AG04449 (cell line): ENCODE data around the gene MARCHF4.

Source experiments
- CTCF ChIA-PET: fragments of 350-600 bp; formaldehyde crosslinking; extraction: SDS; loops from one replicate; lab custom pipeline; 2021; ENCODE audit warnings: antibody characterized with exemption; lab: Yijun Ruan, JAX
- POLR2A ChIA-PET: fragments of 400-600, 350-600 bp; formaldehyde crosslinking; extraction: SDS; loops from one replicate; lab custom pipeline; 2020; ENCODE audit warnings: antibody characterized with exemption, inconsistent platforms; lab: Yijun Ruan, JAX
- DNase-seq: peaks from one replicate; pipeline ENCODE4 v3.0.0-alpha.2; 2010; ENCODE audit warnings: low read depth, low spot score
- H3K4me3 ChIP-seq: 2 replicates; pipeline ENCODE4 v1.5.1; 2011; ENCODE audit warnings: low read depth, mild to moderate bottlenecking, control low read depth, low read length
- CTCF ChIP-seq: IDR thresholded peaks from one replicate; pipeline ENCODE4 v1.5.1; 2011; ENCODE audit warnings: mild to moderate bottlenecking, moderate library complexity, low read length, control low read depth, inconsistent platforms; ENCODE audit not compliant: insufficient read depth; ENCODE audit errors: missing control alignments

MARCHF4 gene

DNA sequence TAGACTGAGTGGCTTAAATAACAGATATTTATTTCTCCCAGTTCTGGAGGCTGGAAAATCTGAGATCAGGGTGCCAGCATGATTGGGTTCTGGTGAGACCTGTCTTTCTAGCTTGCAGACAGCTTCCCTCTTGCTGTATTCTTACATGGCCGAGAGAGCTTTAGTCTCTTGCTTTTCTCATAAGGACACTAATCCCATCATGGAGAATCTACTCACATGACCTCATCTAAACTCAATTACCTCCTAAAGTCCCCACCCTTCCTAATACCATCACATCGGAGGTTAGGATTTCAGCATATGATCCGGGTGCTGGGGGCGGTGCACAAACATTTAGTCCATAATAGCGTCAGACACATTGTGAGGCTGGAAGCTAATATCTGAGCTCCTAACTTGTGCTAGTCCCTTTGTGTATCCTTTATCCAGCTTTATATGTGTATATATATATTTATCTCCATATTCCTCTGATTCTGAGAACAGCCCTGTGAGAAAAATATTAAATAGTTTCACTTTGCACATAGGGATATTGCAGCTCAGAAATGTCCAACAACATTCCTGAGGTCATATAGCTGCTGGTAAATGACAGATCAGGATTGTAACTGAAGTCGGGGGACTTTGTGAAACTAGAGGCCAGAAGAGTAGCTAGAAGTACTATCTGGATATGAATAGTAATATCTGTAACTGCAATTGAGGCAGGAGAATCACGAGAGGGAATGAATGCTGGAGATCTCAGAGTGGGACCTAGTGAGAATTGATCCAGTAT, 28.9 kb downstream of the MARCHF4 start:
- ChIA-PET POLR2A (interaction anchor here (1.4 kb wide), 1 partner anchor 30 kb away, joined by 5 read pairs; no protein-coding TSS in a partner anchor), CTCF (interaction anchor here (1.1 to 1.3 kb wide), 2 partner anchors 10 to 22 kb away, joined by 3 to 4 read pairs; no protein-coding TSS in a partner anchor)
- no peak for DNase-seq
- TF ChIP-seq CTCF: no peak
- H3K4me3 ChIP-seq: no peak overlapping the region

DNA sequence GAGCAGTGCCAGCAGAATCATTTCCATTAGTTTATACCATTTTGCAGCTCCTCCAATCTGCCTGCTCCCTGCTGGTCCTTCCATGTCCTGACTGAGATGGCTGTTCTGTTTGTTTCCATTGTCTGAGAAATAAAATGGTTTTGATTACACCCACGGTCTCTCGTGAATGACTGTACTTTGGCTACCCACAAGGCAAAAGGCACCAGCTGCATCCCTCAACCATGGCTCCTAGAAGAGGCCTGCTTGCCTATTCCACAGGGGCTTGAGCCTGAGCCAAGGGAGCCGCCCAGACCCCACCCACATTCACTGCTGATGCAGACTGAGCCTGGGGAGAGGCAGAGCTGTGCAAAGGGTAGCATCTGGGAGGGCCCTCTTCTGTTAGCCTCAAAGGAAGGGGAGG, 31.2 kb downstream of the MARCHF4 start:
- DNase-seq: no peak
- no peak for TF ChIP-seq CTCF
- ChIA-PET CTCF (no interaction called here), POLR2A (interaction anchor here (1.7 kb wide), 1 partner anchor 32 kb away, joined by 5 read pairs; the partner anchor contains the start of gene MARCHF4)
- H3K4me3 ChIP-seq: no peak overlapping the region

DNA sequence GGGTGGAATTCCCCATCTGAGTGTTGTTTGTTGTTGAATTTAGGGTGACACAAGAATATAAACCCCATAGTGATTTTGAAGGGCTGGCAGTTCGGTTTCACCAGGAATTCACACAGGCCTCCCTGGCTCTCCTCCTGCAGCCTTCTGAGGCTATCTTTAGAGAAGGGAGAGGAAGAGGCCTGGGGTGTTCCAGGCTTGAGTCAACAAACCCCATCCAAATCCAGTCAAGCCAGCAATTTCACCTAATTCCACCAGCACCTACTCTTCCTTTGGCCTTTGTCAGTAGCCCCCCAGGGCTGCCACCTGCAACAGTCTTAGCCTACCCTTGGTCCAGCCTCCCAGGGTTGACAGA, 32.0 kb downstream of the MARCHF4 start:
- ChIA-PET POLR2A (interaction anchor here (0.8 to 1.7 kb wide), 2 partner anchors 32 to 939 kb away, joined by 3 to 5 read pairs; partner anchors contain the start of gene MARCHF4), CTCF (no interaction called here)
- H3K4me3 ChIP-seq: no peak overlapping the region
- no peak for DNase-seq
- no peak for TF ChIP-seq CTCF

- ChIA-PET CTCF (no interaction called here), POLR2A (interaction anchor here (0.8 to 1.7 kb wide), 2 partner anchors 33 to 939 kb away, joined by 3 to 5 read pairs; partner anchors contain the start of gene MARCHF4)
- H3K4me3 ChIP-seq: no peak overlapping the region
- DNase-seq: no peak
- TF ChIP-seq CTCF: peak; percentile 36
These were observed 32.6 kb downstream of the MARCHF4 start for GRCh38 chr2:216339456-216340279.

- no peak overlapping the region for H3K4me3 ChIP-seq
- ChIA-PET CTCF (no interaction called here), POLR2A (no interaction called here)
- no peak for TF ChIP-seq CTCF
- no peak for DNase-seq
These were observed 37.0 kb downstream of the MARCHF4 start for GRCh38 chr2:216335252-216335651.

DNA sequence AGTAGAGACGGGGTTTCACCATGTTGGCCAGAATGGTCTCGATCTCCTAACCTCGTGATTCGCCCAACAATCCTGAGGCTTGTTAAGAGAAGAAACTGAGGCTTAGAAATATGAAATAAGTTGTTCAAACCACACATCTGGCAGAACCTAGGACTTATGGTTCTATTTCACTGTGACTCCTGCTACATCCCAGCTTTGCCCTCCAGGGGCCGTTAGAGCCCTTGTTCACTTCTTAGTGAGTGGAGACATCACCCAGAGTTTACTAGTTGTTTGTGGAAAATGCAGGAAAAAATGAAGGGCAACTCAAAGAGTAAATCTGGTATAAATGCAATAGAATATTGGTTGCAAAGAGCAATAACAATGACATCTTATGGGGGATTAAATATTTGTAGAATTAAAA, 43.9 kb downstream of the MARCHF4 start:
- TF ChIP-seq CTCF: peak; percentile 37
- CTCF ChIA-PET: interaction anchor here (0.7 to 2.9 kb wide), 6 partner anchors 13 to 97 kb away, joined by 3 to 12 read pairs (median 3); no protein-coding TSS in a partner anchor
- DNase-seq: no peak
- POLR2A ChIA-PET: no interaction called here
- H3K4me3 ChIP-seq: no peak overlapping the region
